ENCODE data around the gene GOPC.

The GOPC gene

GRCh38 chr6:117595099-117595923 lies 7.0 kb downstream of the GOPC start:
- TF ChIP-seq ZFX (IDR thresholded peaks at IDR 0.05) (no peak), CTCF (conservative IDR thresholded peaks at IDR 0.05) (no peak)
- H3K27ac ChIP-seq: no peak overlapping the region

- TF ChIP-seq ZFX (IDR thresholded peaks at IDR 0.05): no peak
- TF ChIP-seq CTCF (conservative IDR thresholded peaks at IDR 0.05): no peak
- H3K27ac ChIP-seq: no peak overlapping the region
Observed at GRCh38 chr6:117592983-117593759, 9.1 kb downstream of the GOPC start.

DNA sequence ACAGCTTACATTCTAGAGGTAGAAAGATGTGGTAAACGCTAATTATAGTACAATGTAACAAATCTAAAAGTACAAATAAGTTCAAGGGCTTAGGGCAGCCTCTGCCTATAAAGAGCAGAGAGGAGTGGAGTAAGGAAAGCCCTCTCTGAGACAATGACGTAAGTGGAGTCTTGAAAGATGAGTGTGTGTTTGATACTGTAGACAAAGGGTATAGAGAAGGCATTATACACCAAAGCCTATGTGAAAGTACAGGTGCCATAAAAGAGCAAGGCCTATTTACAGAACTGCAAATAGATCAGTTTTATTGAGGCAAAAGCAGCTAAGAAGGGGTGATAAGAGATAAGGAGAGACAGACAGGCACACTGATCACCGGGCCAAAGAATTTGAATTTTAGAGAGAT lies 10.9 kb downstream of the GOPC start:
- no peak for TF ChIP-seq CTCF (conservative IDR thresholded peaks at IDR 0.05)
- no peak overlapping the region for H3K27ac ChIP-seq

- no peak overlapping the region for H3K27ac ChIP-seq
- TF ChIP-seq ZFX (IDR thresholded peaks at IDR 0.05) (no peak), CTCF (conservative IDR thresholded peaks at IDR 0.05) (no peak)
Observed at GRCh38 chr6:117590447-117590846, 11.9 kb downstream of the GOPC start.

DNA sequence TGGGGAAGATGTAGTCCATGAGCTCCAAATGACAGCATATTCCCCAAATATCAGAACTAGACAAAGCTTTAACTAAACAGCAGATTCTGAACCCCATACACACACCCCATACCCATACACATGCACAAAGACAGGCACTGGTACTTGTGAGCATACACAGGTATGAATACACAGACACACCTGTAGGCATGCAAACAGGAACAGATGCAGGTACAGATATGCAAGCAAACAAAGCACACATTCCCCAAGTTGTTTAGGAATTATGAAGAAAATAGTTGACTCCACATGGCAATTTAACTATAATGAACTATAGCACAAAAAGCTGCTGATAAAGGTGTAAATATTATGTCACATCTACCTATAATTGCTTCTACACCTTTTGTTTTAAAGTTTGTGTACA lies 16.7 kb downstream of the GOPC start:
- H3K27ac ChIP-seq: no peak overlapping the region
- TF ChIP-seq CTCF (conservative IDR thresholded peaks at IDR 0.05) (no peak), ZFX (IDR thresholded peaks at IDR 0.05) (no peak)

DNA sequence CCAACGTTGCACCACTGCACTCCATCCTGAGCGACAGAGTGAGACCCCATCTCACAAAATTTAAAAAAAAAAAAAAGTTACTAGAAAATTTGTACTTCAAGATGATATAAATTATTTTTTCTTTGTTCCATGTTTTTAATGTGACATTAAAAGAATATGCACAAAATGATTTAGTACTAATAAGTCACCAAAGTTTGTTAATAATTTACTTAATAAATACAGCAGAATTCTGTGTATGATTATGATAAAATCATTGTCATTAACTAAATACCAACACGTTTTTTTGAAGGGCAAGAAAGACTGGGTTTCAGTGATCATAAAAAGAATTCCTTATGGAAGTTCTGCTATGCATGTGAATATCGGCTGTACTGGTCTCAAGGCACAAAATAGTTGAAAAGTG lies 28.1 kb downstream of the GOPC start:
- H3K27ac ChIP-seq: no peak overlapping the region
- TF ChIP-seq ZFX (IDR thresholded peaks at IDR 0.05) (no peak), CTCF (conservative IDR thresholded peaks at IDR 0.05) (no peak)

DNA sequence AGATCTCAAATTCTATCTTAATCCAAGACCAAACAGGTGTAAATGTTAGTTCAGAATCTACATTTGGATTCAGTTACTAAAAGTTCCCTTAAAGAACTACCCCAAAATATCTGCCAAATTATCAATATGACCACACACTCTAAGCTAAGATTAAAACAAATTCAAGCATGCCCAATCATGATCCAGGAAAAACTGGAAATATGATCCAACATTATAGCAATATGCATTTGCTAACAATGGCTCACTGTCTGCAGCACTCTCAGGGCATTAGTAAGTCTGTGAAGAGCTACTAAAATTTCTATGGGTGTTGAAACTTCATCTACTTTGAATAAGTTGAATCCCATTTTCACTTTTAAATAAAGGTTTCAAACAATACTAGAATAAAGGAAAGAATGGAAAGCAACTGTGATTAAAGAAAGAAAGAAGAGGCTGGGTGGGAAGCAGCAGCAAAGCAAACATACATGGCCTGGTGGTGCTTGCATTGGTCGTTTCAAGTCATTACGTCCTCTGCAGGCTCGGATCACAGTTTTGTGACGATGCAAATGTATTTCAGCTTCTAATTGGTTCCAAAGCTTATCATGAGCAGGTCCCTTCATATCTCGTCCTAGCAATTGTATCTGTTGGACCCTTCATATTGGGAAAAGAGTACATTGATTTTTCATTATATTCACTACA lies 29.2 kb downstream of the GOPC start:
- TF ChIP-seq ZFX (IDR thresholded peaks at IDR 0.05): no peak
- no peak for TF ChIP-seq CTCF (conservative IDR thresholded peaks at IDR 0.05)
- H3K27ac ChIP-seq: no peak overlapping the region

Measured in C4-2B (cell line).